Stimulated activated CD8-positive, alpha-beta memory T cell treated with anti-CD3 and anti-CD28 coated beads, Interleukin-7, amount 100 ng/mL, for 24 hours (primary cell): ENCODE measurements around the gene PSMC3.

Experiments used
- DNase-seq: peaks from one replicate; pipeline ENCODE4 v3.0.0-alpha.2; 2020; ENCODE audit warnings: low read depth

Gene PSMC3

DNA sequence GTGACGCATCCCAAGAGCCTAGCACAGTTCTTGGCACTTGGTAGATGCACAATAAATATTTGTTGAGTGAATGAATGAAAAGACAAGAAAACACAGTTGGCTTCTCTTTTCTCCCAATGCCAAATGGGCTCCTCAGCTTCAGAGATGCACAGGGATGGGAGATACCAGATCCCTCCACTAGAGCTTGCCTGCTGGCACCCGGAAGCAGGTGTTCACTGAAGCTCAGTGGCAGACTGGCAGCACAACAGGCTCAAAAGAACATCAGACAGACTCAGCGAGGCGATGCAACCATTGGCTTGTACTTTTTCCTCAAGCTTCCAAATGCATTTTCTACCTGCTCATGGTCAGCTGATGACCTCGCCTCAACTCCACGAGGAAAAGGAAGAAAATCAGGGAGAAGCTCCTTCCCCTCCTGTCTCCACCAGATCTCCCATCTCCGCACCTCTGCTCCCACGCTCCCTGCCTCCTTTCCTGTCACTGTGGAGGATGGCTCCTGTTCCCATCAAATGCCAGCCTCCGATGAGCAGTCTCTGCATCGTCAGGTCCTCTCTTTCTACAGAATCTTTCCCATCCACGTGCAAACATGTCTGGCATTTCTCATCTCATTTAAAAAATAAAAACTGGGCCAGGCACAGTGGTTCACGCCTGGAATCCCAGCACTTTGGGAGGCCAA, 16.9 kb upstream of the PSMC3 start:
- no peak for DNase-seq

DNA sequence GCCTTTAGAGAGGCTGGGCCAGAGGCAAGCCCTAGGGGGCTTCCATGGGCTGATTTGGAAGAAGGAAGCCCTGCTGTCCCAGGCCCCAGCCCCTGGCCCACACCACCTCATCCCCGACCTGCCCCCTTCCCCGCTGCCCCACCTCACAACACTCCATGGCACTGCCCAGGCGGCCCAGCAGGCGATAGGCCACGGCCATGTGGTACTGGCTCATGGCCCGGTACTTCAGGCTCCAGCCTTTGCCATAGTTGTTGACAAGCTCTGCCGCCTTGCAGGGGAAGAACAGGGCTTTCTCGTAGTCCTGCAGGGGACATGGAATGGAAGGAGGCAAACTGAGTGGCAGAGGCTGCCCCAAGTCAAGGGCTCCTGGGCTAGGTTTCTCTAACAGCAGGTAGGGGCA, 16.3 kb upstream of the PSMC3 start:
- no peak for DNase-seq

DNA sequence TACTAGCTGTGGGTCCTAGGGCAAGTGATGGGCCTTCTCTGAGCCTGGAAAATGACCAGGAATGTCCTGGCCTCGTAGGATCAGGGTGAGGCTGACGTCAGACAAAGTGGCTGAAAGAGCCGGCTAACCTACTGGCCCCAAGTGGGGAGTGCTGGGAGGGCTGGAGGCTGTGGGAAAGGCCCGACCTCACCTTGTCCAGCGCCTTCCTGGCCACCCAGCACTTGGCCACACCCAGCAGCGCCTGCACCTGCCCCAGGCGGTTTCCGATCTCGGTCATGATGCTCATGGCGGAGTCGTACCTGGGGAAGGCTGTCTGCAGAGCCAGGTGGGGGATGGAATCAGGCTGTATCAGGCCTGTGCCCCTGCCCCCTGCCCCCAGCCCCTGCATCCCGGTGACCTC, 15.2 kb upstream of the PSMC3 start:
- DNase-seq: no peak

DNA sequence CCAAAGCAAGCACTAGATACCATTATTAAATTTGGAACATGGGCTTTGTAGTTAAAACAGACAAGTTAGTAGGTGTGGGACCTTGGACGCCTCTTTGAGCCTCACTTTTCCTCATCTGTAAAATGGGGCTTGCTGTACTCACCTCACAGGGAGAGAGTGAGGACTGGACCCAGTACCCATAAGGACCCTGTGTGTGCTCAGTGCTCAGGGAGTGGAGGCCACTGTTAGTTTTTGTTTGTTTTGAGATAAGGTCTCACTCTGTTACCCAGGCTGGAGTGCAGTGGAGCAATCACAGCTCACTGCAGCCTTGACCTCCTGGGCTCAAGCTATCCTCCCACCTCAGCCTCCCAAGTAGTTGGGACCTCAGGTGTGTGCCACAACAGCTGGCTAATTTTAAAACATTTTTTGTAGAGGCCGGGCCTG, 13.8 kb upstream of the PSMC3 start:
- no peak for DNase-seq

DNA sequence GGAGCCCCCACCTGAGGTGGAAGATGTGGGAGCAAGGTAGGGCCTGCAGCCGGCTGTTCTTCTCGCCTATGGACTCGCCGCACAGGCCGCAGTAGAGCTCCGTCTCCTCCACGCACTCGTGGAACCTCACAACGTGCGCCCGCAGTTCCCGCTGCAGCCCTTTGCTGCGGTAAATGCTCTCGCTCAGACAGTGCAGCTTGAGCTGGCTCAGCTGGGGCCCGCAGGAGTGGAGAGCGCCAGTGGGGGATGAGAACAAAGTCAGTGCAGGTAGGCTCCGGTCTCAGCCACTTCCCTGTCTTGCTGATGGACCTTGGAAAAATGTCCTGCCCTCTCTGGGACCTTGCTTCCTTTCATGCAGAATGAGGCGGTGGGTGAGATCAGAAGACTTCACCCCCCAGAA, 12.5 kb upstream of the PSMC3 start:
- no peak for DNase-seq

DNA sequence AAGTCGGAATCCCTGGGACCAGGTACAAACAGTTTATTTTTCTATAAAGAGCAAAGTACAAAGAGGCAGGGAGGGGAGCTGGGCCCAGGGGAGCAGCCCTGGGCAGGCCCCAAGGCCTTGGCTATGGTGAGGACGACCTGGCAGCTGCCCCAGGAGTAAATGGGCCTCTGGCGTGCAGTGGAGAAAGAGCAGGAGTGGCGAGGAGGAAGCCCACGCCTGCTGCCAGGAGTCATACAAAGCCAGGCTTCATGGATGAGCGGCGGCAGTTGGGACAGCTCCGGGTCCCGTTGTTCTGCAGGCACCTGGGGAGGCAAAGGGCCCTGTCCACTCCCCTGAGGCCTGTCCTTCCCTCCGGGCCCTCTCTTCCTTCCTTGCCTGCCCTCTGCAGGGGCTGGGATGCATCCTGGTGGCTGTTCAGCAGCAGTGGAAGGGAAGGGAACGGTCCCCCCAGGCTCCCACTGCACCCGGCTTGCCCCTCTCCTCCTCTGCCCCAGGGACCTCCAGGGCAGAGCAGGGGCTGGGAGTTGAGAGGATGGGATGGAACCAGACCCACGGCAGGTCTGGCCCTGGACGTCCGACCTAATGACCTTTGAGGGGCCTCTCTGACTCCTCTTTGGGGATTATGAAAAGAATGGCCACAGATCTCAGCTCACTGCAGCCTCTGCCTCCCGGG, 11.6 kb upstream of the PSMC3 start:
- no peak for DNase-seq

DNA sequence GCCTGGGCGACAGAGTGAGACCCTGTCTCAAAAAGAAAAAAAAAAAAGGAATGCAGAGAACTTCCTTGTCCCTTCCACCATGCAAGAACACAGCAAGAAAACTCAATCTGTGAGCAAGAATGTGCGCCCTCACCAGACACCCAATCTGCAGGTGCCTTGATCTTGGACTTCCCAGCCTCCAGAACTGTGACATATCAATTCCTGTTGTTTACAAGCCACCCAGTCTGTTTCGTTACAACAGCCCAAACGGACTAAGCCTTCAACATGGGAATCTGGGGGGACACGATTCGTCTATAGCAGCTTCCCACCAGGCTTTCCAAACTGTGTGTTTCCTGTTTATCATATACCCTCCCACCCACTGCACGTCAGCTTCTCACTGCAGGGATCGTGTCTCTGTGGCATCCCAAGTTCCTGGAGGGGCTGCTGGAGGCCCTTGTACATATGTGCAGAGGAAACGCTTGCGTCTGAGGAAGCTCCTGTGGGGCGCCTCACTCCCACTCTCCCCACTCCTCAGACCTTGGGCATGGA, 11.0 kb upstream of the PSMC3 start:
- no peak for DNase-seq

DNA sequence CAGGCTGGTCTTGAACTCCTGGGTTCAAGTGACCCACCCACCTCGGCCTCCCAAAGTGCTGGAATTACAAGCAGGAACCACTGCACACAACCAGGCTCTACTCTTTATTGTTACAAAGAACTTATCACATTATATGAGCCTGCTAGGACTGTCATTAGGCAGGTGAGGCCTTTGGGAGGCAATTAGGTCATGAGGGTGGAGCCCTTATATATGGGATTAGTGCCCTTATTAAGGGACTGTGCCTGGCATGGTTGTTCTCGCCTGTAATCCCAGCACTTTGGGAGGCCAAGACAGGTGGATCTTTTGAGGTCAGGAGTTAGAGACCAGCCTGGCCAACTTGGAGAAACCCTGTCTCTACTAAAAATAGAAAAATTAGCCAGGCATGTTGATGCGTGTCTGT, 10.5 kb upstream of the PSMC3 start:
- no peak for DNase-seq

DNA sequence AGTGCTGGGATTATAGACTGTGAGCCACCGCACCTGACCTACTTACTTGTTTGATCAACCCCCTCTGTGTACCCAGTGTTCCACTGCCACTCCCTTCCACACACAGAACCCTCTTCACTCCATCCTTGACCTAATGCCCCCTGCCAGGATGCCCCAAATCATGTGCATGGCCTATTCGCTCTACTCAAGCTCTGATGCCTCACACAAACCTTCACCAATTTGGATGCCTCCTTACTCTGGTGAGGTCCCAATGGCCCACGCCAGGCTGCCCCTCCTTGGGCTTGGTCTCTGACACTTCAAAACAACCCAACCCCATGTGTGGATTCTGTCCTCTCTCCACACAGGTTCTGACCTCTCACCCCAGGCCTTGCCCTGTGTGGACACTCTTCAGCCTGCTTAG, 9.4 kb upstream of the PSMC3 start:
- no peak for DNase-seq

DNA sequence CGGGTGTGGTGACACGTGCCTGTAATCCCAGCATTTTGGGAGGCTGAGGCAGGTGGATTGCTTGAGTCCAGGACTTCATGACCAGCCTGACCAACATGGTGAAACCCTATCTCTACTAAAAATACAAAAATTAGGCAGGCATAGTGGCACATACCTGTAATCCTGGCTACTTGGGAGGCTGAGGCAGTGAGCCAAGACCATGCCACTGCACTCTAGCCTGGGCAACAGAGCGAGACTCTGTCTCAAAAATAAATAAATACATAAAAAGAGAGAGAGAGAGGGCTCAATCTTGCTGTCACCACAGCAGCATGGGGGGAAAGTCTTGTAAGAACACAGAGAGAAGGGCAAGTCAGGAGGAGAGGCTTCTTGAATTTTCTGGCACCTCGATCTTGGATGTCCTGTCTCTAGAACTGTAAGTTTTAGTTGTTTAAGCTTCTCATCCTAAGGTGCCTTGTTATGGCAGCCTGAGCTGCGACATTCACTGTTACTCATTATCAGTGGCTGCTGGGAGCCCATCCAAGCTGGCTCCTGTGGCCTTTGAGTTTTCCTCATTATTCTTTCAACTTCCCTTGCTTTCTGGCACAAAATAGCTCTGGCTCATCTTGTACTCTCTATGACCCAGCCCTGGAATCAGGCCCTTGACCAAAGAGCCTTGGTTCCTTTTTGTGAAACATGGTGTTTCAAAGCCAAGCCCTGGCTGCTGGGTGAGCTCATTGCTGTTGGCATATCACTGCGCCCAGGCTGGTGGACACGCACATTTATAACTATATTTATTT, 8.0 kb upstream of the PSMC3 start:
- no peak for DNase-seq

DNA sequence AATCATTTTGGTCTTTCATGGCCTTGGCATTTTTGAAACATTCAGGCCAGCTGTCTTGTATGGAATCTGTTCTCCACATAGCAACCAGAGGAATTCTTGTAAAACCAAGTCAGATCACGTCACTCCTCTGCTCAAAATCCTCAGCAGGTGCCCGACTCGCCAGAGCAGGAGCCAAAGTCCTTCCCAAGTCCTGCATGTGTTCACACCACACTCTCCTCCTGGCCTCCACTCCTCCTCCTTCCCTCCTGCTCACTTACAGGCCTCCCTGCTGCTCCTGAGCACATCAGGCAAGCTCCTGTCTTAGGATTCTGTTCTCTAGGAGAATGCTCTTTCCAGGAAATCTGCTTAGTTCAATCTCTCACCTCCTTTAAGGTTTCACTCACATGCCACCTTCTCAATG, 6.9 kb upstream of the PSMC3 start:
- DNase-seq: no peak

DNA sequence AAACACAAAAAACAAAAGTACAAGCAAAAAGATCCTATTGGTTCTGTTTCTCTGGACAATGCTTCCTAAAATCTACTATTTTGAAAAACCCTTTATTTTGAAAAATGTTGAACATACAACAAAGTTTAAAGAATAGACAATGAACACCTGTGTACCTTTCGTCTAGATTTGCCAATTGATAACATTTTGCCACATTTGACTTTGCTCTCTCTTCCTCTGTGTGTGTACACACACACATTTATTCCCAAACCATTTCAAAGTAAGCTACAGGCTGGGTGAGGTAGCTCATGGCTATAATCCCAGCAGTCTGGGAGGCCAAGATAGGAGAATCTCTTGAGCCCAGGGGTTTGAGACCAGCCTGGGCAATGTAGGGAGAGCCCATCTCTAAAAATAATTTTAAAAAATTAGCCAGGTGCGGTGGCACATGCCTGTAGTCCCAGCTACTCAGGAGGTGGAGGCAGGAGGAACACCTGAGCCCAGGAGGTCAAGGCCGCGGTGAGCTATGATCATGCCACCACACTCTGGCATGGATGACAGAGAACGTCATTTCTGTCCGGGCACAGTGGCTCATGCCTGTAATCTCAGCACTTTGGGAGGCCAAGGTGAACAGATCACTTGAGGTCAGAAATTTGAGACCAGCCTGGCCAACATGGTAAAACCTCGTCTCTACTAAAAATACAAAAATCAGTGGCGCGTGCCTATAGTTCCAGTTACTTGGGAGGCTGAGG, 5.3 kb upstream of the PSMC3 start:
- no peak for DNase-seq

DNA sequence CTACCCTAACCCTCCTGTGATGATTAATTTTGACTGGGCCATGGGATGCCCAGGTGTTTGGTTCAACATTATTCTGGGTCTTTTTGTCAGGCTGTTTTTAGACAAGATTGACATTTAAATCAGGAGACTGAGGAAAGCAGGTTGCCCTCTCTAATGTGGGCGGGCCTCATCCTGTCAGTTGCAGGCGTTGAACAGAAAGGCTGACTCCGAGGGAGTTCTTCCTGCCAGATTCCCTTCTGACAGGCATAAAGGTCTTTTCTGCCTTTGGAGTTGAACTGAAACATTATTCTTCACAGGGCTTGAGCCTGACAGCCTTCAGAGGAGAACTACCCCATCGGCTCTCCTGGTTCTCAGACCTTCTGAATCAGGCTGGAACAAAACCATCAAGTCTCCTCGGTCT, 4.3 kb upstream of the PSMC3 start:
- DNase-seq: no peak

DNA sequence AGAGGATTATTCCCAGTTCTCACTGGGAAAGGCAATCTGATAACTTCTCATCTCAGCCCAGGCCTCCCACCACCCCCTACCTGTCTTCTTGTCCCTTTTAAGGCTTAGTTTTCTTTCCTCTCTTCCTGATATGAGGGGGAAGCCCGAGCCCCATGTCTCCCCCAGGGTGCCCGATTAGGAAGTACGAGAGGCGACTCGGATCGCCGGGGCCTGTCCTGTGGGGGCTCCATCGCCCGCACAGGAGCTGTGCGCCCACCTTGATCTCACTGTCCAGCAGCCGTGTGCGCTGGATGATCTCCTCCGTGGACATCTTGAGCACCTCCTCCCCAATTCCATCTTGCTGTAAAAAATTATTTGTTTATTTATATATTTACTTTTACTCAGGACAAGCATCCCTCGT, 628 bp downstream of the PSMC3 start:
- no peak for DNase-seq

DNA sequence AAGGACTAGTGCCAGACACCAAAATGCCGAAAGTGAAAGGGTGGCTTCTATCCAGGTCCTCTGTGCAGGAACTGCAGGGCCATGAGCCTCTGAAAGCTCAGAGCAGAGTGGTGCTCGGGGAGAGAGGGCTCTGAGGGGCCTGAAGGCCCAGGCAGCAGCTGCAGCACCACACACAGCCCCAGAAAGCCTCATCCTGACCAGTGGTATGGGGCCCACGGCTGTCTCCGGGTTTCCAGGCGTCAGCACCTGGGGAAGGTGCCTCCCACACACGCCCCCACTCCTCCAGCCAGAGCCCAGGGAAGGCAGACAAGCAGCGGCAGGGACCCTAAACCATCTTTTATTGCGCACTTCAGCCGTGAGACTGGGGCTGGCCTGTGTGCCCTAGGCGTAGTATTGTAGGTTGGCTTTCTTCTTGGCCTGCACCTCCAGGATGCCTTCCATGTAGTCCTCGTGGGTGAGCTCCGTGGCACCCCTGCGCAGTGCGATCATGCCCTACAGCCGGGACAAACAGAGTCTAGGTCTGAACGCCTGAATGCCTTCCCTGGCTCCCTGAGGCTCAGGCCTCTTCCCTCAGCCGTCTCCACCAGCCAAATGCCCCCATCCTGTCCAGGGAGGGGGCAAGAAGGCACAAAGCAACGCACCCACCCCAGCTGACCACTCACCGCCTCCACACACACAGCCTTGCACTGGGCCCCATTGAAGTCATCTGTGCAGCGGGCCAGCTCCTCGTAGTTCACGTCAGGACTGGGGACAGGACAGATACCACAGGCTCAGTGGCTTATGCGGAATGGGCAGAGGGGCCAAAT, 7.6 kb downstream of the PSMC3 start:
- DNase-seq: no peak

DNA sequence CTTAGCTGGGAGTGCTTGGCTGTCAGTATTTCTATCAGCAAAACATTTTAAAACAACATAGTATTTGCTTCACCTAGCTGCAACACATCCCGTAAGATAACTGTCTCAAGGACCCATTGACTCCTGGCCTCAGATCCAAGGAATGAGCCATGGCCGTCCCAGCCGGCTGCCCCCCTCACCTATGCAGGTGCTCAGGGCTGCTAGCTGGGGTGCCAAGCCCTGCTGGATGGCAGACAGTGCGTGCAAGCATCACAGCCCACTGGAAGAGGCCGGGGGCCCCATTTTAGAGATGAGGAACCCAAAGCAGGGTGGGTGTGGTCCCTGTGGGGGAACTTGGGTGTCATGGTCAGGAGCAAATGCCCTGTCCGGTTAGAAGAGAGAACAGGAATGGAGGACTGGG, 8.5 kb downstream of the PSMC3 start:
- DNase-seq: no peak

DNA sequence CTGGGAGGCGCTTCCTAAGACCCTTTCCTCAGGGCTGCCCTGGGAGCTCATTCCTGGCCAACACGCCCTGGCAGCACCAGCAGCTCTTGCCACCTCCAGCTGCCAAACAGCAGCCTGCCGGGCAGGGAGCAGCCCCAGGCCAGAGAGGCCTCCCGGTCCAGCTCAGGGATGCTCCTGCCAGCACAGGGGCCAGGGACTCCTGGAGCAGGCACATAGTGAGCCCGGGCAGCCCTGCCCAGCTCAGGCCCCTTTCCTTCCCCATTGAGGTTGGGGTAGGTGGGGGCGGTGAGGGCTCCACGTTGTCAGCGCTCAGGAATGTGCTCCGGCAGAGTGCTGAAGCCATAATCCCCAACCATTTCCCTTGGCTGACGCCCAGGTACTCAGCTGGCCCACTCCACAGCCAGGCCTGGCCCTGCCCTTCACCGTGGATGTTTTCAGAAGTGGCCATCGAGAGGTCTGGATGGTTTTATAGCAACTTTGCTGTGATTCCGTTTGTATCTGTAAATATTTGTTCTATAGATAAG, 10.2 kb downstream of the PSMC3 start:
- DNase-seq: no peak

DNA sequence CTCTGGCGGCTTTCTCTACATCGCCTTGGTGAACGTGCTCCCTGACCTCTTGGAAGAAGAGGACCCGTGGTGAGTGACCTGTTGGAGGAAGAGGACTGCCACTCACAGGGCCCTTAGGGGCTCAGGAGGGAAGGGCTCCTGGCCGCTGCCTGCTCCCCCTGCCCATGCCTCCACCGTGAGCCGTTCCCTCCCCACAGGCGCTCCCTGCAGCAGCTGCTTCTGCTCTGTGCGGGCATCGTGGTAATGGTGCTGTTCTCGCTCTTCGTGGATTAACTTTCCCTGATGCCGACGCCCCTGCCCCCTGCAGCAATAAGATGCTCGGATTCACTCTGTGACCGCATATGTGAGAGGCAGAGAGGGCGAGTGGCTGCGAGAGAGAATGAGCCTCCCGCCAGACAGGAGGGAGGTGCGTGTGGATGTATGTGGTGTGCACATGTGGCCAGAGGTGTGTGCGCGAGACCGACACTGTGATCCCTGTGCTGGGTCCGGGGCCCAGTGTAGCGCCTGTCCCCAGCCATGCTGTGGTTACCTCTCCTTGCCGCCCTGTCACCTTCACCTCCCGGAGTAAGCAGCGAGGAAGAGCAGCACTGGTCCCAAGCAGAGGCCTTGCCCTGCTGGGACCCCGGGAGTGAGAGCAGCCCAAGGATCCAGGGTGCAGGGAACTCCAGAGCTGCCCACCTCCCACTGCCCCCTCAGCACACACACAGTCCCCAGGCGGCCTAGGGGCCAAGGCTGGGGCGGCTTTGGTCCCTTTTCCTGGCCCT, 11.0 kb downstream of the PSMC3 start:
- no peak for DNase-seq

DNA sequence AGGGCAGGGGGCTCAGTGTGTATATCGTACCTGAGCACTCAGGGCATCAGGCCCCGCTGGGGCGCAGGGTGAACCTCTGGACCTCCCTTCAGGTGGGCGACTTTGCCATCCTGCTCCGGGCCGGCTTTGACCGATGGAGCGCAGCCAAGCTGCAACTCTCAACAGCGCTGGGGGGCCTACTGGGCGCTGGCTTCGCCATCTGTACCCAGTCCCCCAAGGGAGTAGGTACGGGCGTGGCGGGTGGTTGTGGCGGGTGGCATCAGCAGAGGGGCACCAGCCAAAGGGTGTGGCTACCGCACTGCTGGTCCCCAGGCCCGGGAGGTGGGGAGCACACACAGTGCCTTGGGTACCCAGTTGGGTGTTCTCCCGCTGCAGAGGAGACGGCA, 11.6 kb downstream of the PSMC3 start:
- DNase-seq: no peak

DNA sequence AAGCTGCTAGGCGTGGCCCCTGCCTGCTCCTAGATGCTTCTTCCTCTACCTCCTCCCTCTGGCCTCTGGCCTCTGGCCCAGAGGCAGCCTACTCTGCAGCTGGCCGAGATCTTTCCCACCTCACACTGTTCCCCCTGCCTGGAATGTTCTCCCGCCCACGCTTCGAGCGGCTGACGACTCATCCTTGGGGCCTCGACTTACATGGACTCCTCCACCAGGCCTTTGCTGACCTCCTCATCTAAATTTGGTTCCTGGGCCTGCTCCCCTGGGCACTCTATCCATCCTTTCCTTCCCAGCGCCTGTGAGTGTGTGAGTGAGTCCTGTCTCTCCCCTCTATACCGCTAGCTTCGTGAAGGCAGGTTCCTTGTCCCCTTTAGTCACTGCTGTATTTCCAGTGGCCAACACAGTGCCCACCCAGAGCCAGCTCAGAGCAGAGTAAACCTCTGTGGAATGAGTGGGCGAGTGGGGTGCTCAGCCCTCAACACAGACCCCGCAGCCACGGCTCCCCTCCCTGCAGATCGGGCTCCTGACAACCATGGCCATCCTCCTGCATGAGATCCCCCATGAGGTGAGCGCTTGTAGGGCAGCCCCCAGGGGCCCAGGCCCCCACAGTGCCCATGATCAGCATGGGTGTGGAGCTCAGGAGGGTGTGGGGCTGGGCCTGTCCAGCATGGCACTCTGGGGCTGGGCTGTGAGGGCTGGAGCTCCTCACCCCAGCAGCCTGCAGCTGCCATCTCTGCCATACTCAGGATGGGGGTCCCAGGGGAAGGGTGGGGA, 12.1 kb downstream of the PSMC3 start:
- DNase-seq: no peak
